Endodermal cell (in vitro differentiated cells): ENCODE measurements around the gene CTTNBP2NL. TPM values are rescaled to one million over a fixed set of nuclear protein-coding genes. Genes with fewer than 3 reads are reported as not detected.

Experiments
- DNase-seq: peaks from one replicate; pipeline ENCODE4 v3.0.0-alpha.2; 2017
- H3K27ac ChIP-seq: 2 replicates; pipeline ENCODE4 v1.5.1; 2013; ENCODE audit warnings: mild to moderate bottlenecking, low read depth, low read length, moderate library complexity
- H3K27me3 ChIP-seq: 2 replicates; pipeline ENCODE4 v1.6.1; 2013; ENCODE audit warnings: mild to moderate bottlenecking, low read length, moderate library complexity; ENCODE audit not compliant: insufficient read depth, control insufficient read depth, poor library complexity, severe bottlenecking
- H3K36me3 ChIP-seq: 2 replicates; pipeline ENCODE4 v1.7.0; 2013; ENCODE audit warnings: mild to moderate bottlenecking, low read length, moderate library complexity; ENCODE audit not compliant: control insufficient read depth, insufficient read depth
- H3K4me1 ChIP-seq: one replicate; pipeline ENCODE4 v1.7.0; 2013; ENCODE audit warnings: low read length; ENCODE audit not compliant: control insufficient read depth, insufficient read depth
- H3K4me3 ChIP-seq: 2 replicates; pipeline ENCODE4 v1.5.1; 2013; ENCODE audit warnings: mild to moderate bottlenecking, low read length, moderate library complexity
- H3K9ac ChIP-seq: 2 replicates; pipeline ENCODE4 v1.6.1; 2013; ENCODE audit warnings: mild to moderate bottlenecking, low read length, moderate library complexity; ENCODE audit not compliant: poor library complexity, severe bottlenecking; ENCODE audit errors: extremely low read depth
- H3K9me3 ChIP-seq: 2 replicates; pipeline ENCODE4 v1.6.1; 2013; ENCODE audit warnings: mild to moderate bottlenecking, low read length, moderate library complexity; ENCODE audit not compliant: control insufficient read depth
- H3K27ac Mint-ChIP-seq: 2 replicates; pipeline ENCODE4 v1.8.0; 2020; ENCODE audit warnings: mixed read lengths
- H3K27me3 Mint-ChIP-seq: 2 replicates; pipeline ENCODE4 v1.8.0; 2021; ENCODE audit warnings: mild to moderate bottlenecking, mixed read lengths; ENCODE audit not compliant: insufficient read depth
- H3K36me3 Mint-ChIP-seq: 2 replicates; pipeline ENCODE4 v1.8.0; 2020; ENCODE audit warnings: low read depth, mixed read lengths
- H3K4me1 Mint-ChIP-seq: 2 replicates; pipeline ENCODE4 v1.8.0; 2020; ENCODE audit warnings: mixed read lengths
- H3K4me3 Mint-ChIP-seq: 2 replicates; pipeline ENCODE4 v1.8.0; 2020; ENCODE audit warnings: mild to moderate bottlenecking, moderate library complexity, mixed read lengths
- H3K9me3 Mint-ChIP-seq: 2 replicates; pipeline ENCODE4 v1.8.0; 2020; ENCODE audit warnings: mild to moderate bottlenecking, mixed read lengths
- CTCF ChIP-seq: fragments of 200-600 bp; sonication (generic); conservative IDR thresholded peaks from 2 replicates; pipeline ENCODE4 v1.5.0; 2021; ENCODE audit warnings: antibody characterized with exemption, mild to moderate bottlenecking
- WGBS, 2 experiments: methylation state at CpG; one replicate each; pipeline versions ENCODE4 v1.1.5 to v1.1.7; 2013; ENCODE audit warnings: missing lambda C conversion rate in 2 of 2, mixed read lengths in 1 of 2; ENCODE audit not compliant: insufficient coverage in 1 of 2, insufficient read length in 1 of 2; 5-methylcytosine and 5-hydroxymethylcytosine counted together
- total RNA-seq, 2 donors: library from RNA; stranded (reverse); fragmentation: NEBNext Ultra II Directional in 1 of 2; extraction: Animal tissue kit (Norgen Biotek cat#: 25700) in 1 of 2; gene quantifications; 2 replicates in 1 of 2; 3 replicates in 1 of 2; pipeline ENCODE4 v1.2.1, GENCODE V29; 2021

The CTTNBP2NL gene
- total RNA-seq, 2 donors from 2014 or later: 36.0 to 41.5 TPM

DNA sequence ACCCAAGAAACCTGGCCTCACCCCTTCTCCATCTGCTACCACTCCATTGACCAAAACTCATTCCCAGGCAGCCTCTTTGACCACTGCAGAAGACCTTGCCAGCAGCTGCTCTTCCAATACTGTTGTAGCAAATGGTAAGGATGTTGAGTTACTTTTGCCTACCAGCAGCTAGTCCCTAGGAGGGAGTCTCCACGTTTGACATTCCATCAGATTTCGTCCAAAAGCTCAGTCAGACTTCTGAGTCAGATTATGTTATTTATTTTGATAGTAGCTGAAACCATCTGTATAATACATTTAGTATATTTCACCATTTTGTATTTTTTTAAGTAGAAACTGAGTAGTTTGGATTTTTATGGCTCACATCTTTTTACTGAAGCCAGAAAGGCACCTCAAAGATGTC is 61.2 kb downstream of the CTTNBP2NL start:
- no peak overlapping the region for H3K27ac ChIP-seq
- no peak for DNase-seq
- peaks cover 67% of the 10 kb centered on the region for H3K36me3 ChIP-seq
- H3K9ac ChIP-seq: no peak overlapping the region
- whole genome bisulfite sequencing, 2 experiments: 80 to 92% methylated on average over 1 to 2 of the region's 2 CpGs
- Mint-ChIP-seq H3K4me3 (no peak overlapping the region), H3K4me1 (peaks cover 11% of the 10 kb centered on the region), H3K36me3 (peaks cover 54% of the 10 kb centered on the region), H3K27me3 (no peaks in the 10 kb centered on the region), H3K27ac (no peak overlapping the region), H3K9me3 (no peaks in the 10 kb centered on the region)
- no peaks in the 10 kb centered on the region for H3K4me1 ChIP-seq
- no peaks in the 10 kb centered on the region for H3K27me3 ChIP-seq
- no peak overlapping the region for H3K4me3 ChIP-seq
- no peak for TF ChIP-seq CTCF
- H3K9me3 ChIP-seq: no peaks in the 10 kb centered on the region

- Histone ChIP-seq H3K36me3 (peaks cover 64% of the 10 kb centered on the region), H3K9me3 (no peaks in the 10 kb centered on the region), H3K4me1 (no peaks in the 10 kb centered on the region), H3K4me3 (no peak overlapping the region), H3K27ac (no peak overlapping the region), H3K9ac (no peak overlapping the region), H3K27me3 (no peaks in the 10 kb centered on the region)
- Mint-ChIP-seq H3K36me3 (peaks cover 50% of the 10 kb centered on the region), H3K27ac (no peak overlapping the region), H3K27me3 (no peaks in the 10 kb centered on the region), H3K4me1 (peaks cover 18% of the 10 kb centered on the region), H3K4me3 (no peak overlapping the region), H3K9me3 (no peaks in the 10 kb centered on the region)
- TF ChIP-seq CTCF: no peak
- no peak for DNase-seq
Measured at GRCh38 chr1:112457955-112458354, 61.9 kb downstream of the CTTNBP2NL start.

- no peak for DNase-seq
- WGBS, 2 experiments: 92 to 97% methylated on average over 3 to 4 of the region's 4 CpGs
- TF ChIP-seq CTCF: no peak
- peaks cover 23% of the 10 kb centered on the region for H3K4me1 Mint-ChIP-seq
- Histone ChIP-seq H3K4me1 (no peaks in the 10 kb centered on the region), H3K9me3 (no peaks in the 10 kb centered on the region), H3K9ac (no peak overlapping the region), H3K36me3 (peaks cover 59% of the 10 kb centered on the region), H3K4me3 (no peak overlapping the region), H3K27me3 (no peaks in the 10 kb centered on the region), H3K27ac (no peak overlapping the region)
- H3K27me3 Mint-ChIP-seq: no peaks in the 10 kb centered on the region
- H3K4me3 Mint-ChIP-seq: no peak overlapping the region
- no peak overlapping the region for H3K27ac Mint-ChIP-seq
- peaks cover 44% of the 10 kb centered on the region for H3K36me3 Mint-ChIP-seq
- H3K9me3 Mint-ChIP-seq: no peaks in the 10 kb centered on the region
Measured at GRCh38 chr1:112458756-112459155, 62.7 kb downstream of the CTTNBP2NL start.
